ENCODE results near the gene IL2RG.

Gene IL2RG

GRCh38 chrX:71067089-71067488, 44.3 kb downstream of the IL2RG start:
- H3K4me3 Mint-ChIP-seq: peak overlapping the region; percentile 94
- ATAC-seq: no peak
- H3K9me3 Mint-ChIP-seq: no peaks in the 10 kb centered on the region
- H3K36me3 Mint-ChIP-seq: peaks cover 40% of the 10 kb centered on the region
- DNase-seq (ENCODE audit: low spot score in 2 of 2): no peak
- H3K27ac Mint-ChIP-seq: peak overlapping the region; percentile 94
- H3K4me1 Mint-ChIP-seq: peaks cover 12% of the 10 kb centered on the region

- peaks cover 43% of the 10 kb centered on the region for H3K4me1 Mint-ChIP-seq
- H3K27ac Mint-ChIP-seq: peak overlapping the region; percentile 71
- H3K4me3 Mint-ChIP-seq: no peak overlapping the region
- H3K36me3 Mint-ChIP-seq: peaks cover 82% of the 10 kb centered on the region
- H3K9me3 Mint-ChIP-seq: no peaks in the 10 kb centered on the region
- no peak for ATAC-seq
- DNase-seq (ENCODE audit: low spot score in 2 of 2): no peak
Observed at GRCh38 chrX:71060127-71060526, 51.2 kb downstream of the IL2RG start.

- H3K4me1 Mint-ChIP-seq: peaks cover 35% of the 10 kb centered on the region
- H3K36me3 Mint-ChIP-seq: peaks cover 67% of the 10 kb centered on the region
- H3K9me3 Mint-ChIP-seq: no peaks in the 10 kb centered on the region
- H3K27ac Mint-ChIP-seq: peak overlapping the region; percentile 5
- H3K4me3 Mint-ChIP-seq: peak overlapping the region; percentile 28
- DNase-seq (ENCODE audit: low spot score in 2 of 2): no peak
- ATAC-seq: no peak
Observed at GRCh38 chrX:71057848-71058530, 53.4 kb downstream of the IL2RG start.

Data from stimulated activated effector memory CD8-positive, alpha-beta T cell treated with anti-CD3 and anti-CD28 coated beads, Interleukin-12 subunit alpha, Interleukin-12 subunit beta, amount 100 ng/mL, for 72 hours (primary cell).